ENCODE results near the gene HIRIP3. TPM values are rescaled to one million over a fixed set of nuclear protein-coding genes. Genes with fewer than 3 reads are reported as not detected.

The HIRIP3 gene
- total and polyA plus RNA-seq, 2 experiments from 2014 or later = 10.4 to 18.5 TPM

- Histone ChIP-seq H3K27ac (ENCODE audit: low read depth) (no peak overlapping the region), H3F3A (replicated peaks; ENCODE audit: low read depth) (no peaks in the 10 kb centered on the region), H3K79me2 (replicated peaks; ENCODE audit: insufficient read depth) (no peaks in the 10 kb centered on the region), H2AFZ (no peak overlapping the region), H3K9me2 (ENCODE audit: insufficient read depth) (no peaks in the 10 kb centered on the region), H3K27me3 (ENCODE audit: insufficient read depth) (no peaks in the 10 kb centered on the region), H3K4me3 (no peak overlapping the region), H3K4me2 (no peak overlapping the region), H3K4me1 (ENCODE audit: insufficient read depth) (0 out of 2 replicates have a peak, but pooled peaks cover 10% of the 10 kb centered on the region), H3K36me3 (ENCODE audit: insufficient read depth) (no peaks in the 10 kb centered on the region), H4K20me1 (replicated peaks; ENCODE audit: insufficient read depth) (no peaks in the 10 kb centered on the region)
- H3K27ac Mint-ChIP-seq = no peak overlapping the region
- H3K9me3 Mint-ChIP-seq = peaks cover 3% of the 10 kb centered on the region; the same call in 2 of the 3 replicates
- peaks cover 18% of the 10 kb centered on the region for H3K4me1 Mint-ChIP-seq
- H3K4me3 Mint-ChIP-seq = no peak overlapping the region
- TF ChIP-seq CTCF (conservative IDR thresholded peaks at IDR 0.05; ENCODE audit: low read depth in 2 of 2) (no peak), ETS1 (IDR thresholded peaks at IDR 0.05) (no peak), STAT1 (IDR thresholded peaks at IDR 0.05; ENCODE audit: unreplicated experiment) (no peak), ZNF331 (CRISPR knock-in tag; IDR thresholded peaks at IDR 0.05; ENCODE audit: low read depth) (no peak), ZNF114 (CRISPR knock-in tag; IDR thresholded peaks at IDR 0.05) (no peak), CREB1 (CRISPR knock-in tag; IDR thresholded peaks at IDR 0.05; ENCODE audit: low read depth) (no peak), NANOG (IDR thresholded peaks at IDR 0.05; ENCODE audit: borderline replicate concordance) (no peak), ZNF462 (CRISPR knock-in tag; IDR thresholded peaks at IDR 0.05) (no peak), EZH2 (IDR thresholded peaks at IDR 0.05; ENCODE audit: low read depth, unreplicated experiment) (no peak), REST (IDR thresholded peaks at IDR 0.05; ENCODE audit: unreplicated experiment) (no peak), EZH2phosphoT487 (IDR thresholded peaks at IDR 0.05; ENCODE audit: unreplicated experiment) (no peak)
- no peak for DNase-seq (ENCODE audit: low spot score)
- H3K36me3 Mint-ChIP-seq (ENCODE audit: low read depth) = no peaks in the 10 kb centered on the region
- peaks cover 5% of the 10 kb centered on the region for H3K27me3 Mint-ChIP-seq (ENCODE audit: insufficient read depth, low read depth, poor library complexity)
- ATAC-seq = no peak
Measured at GRCh38 chr16:29947897-29948296, 47.5 kb downstream of the HIRIP3 start.

All from GM23338 (cell line).